Upper lobe of right lung (tissue), 1 donor: ENCODE results near the gene SLC16A10. TPM values are rescaled to one million over a fixed set of nuclear protein-coding genes. Genes with fewer than 3 reads are reported as not detected.
"Not testable (repeated sequence)": the region's sequence is repeated elsewhere in the genome, so short reads cannot be mapped to it uniquely, and the experiment has no call there.

Experiments used
- ATAC-seq: fragments of 200-7000 bp; cut with Tn5 transposase; one replicate; pipeline ENCODE4 v1.9.1; 2020; ENCODE audit warnings: mild to moderate bottlenecking, moderate library complexity
- DNase-seq: peaks from one replicate; pipeline ENCODE4 v3.0.0-alpha.2; 2020
- H3K27ac ChIP-seq: fragments of 200-600 bp; one replicate; pipeline ENCODE4 v1.8.0; 2022
- H3K27me3 ChIP-seq: fragments of 200-600 bp; one replicate; pipeline ENCODE4 v1.8.0; 2022; ENCODE audit warnings: mild to moderate bottlenecking
- H3K36me3 ChIP-seq: fragments of 200-600 bp; one replicate; pipeline ENCODE4 v1.8.0; 2022
- H3K4me1 ChIP-seq: fragments of 200-600 bp; one replicate; pipeline ENCODE4 v1.8.0; 2022
- H3K4me3 ChIP-seq: fragments of 200-600 bp; one replicate; pipeline ENCODE4 v1.8.0; 2022; ENCODE audit warnings: mild to moderate bottlenecking
- H3K9me3 ChIP-seq: fragments of 200-600 bp; one replicate; pipeline ENCODE4 v1.8.0; 2022
- intact Hi-C: fragments of 100-400 bp; cut with DNase I; formaldehyde crosslinking; loops from one replicate; pipeline ENCODE4 v1.11.0; 2022
- total RNA-seq: library from RNA; stranded (reverse); fragmentation: NEBNext Ultra II Directional; extraction: Animal tissue kit (Norgen Biotek cat#: 25700); gene quantifications from one replicate; pipeline ENCODE4 v1.2.1, GENCODE V29; 2021
- TF ChIP-seq, protein P1 (sequence below): fragments of 200-600 bp; IDR thresholded peaks from one replicate; pipeline ENCODE4 v1.8.0; 2022; ENCODE audit warnings: antibody characterized with exemption
- donor health status: DM: no; HTN: yes; CAD: no; lungs with severe emphysema.

SLC16A10 gene
- total RNA-seq, 1 donor from 2014 or later: 12.3 TPM

GRCh38 chr6:111201244-111201554 lies 113.9 kb downstream of the SLC16A10 start:
- H3K27ac ChIP-seq: no peak overlapping the region
- TF ChIP-seq, protein P1, sequence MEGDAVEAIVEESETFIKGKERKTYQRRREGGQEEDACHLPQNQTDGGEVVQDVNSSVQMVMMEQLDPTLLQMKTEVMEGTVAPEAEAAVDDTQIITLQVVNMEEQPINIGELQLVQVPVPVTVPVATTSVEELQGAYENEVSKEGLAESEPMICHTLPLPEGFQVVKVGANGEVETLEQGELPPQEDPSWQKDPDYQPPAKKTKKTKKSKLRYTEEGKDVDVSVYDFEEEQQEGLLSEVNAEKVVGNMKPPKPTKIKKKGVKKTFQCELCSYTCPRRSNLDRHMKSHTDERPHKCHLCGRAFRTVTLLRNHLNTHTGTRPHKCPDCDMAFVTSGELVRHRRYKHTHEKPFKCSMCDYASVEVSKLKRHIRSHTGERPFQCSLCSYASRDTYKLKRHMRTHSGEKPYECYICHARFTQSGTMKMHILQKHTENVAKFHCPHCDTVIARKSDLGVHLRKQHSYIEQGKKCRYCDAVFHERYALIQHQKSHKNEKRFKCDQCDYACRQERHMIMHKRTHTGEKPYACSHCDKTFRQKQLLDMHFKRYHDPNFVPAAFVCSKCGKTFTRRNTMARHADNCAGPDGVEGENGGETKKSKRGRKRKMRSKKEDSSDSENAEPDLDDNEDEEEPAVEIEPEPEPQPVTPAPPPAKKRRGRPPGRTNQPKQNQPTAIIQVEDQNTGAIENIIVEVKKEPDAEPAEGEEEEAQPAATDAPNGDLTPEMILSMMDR: no peak
- no peaks in the 10 kb centered on the region for H3K27me3 ChIP-seq
- no peaks in the 10 kb centered on the region for H3K9me3 ChIP-seq
- intact Hi-C loops: no loop called here
- H3K4me3 ChIP-seq: no peak overlapping the region
- ATAC-seq (no peak), DNase-seq (no peak)
- H3K36me3 ChIP-seq: no peaks in the 10 kb centered on the region
- H3K4me1 ChIP-seq: no peaks in the 10 kb centered on the region

DNA sequence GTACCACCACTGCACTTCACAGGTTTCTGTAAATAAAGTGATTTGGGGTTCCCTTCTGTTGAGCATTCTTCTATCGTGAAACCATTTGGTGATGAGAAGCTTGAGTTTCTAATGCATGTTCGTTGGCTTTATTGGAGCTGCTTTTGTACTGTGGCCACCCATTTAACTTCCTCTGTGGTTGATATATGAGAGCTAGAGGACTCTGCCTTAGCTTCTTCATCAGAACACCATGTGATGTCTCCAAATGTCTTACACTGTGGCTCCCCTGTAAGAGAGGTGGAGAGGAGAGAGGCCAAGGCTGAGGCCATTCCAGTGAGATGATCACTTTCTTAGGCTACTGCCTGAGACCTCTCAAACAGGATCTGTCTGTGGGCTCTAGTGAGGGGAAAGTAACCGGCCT lies 114.5 kb downstream of the SLC16A10 start:
- Histone ChIP-seq H3K4me3 (no peak overlapping the region), H3K9me3 (no peaks in the 10 kb centered on the region), H3K36me3 (no peaks in the 10 kb centered on the region), H3K27me3 (no peaks in the 10 kb centered on the region), H3K4me1 (no peaks in the 10 kb centered on the region), H3K27ac (no peak overlapping the region)
- intact Hi-C loops: no loop called here
- TF ChIP-seq, protein P1: no peak
- DNase-seq (no peak), ATAC-seq (peak; percentile 38)

DNA sequence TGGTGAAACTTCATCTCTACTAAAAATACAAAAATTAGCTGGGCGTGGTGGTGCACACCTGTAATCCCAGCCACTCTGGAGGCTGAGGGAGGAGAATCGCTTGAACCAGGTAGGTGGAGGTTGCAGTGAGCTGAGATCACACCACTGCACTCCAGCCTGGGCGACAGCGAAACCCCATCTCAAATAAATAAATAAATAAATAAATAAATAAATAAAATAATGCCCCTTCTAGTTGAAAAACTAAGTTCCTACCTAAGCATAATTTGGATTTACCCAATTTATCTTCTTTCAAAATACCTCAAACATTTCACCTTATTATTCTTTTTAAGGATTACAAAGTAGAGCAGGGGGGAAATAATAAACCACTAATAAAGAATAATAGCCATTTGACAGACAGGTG lies 116.2 kb downstream of the SLC16A10 start:
- ATAC-seq, H3K9me3 ChIP-seq, DNase-seq, H3K36me3 ChIP-seq, H3K4me1 ChIP-seq, H3K4me3 ChIP-seq, intact Hi-C loops, H3K27ac ChIP-seq, H3K27me3 ChIP-seq: not testable (repeated sequence)

DNA sequence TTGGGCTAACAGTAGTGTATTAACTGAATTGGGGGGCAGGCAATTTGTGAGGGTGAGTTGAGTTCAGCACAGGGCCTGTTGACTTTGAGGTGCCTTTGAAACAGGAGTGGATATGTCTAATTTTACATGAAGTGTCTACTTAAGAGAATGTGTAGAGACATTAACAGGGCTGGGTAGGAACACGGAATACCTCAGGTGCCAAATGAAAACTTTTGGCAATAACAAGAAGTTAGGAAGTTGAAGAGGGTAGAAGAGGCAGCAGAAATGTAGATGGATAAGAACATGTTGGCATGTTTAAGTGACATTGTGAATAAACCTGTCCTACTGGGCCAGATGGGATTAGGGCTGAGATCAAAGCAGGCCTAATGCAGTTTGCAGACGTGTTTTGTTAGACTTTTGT lies 117.0 kb downstream of the SLC16A10 start:
- DNase-seq: no peak
- Histone ChIP-seq H3K4me1 (no peaks in the 10 kb centered on the region), H3K4me3 (no peak overlapping the region), H3K27ac (no peak overlapping the region), H3K36me3 (no peaks in the 10 kb centered on the region), H3K9me3 (no peaks in the 10 kb centered on the region), H3K27me3 (no peaks in the 10 kb centered on the region)
- ATAC-seq: peak; percentile 58
- intact Hi-C loops: no loop called here
- TF ChIP-seq, protein P1: no peak

GRCh38 chr6:111204881-111205280 lies 117.6 kb downstream of the SLC16A10 start:
- Histone ChIP-seq H3K27me3 (no peaks in the 10 kb centered on the region), H3K4me3 (no peak overlapping the region), H3K9me3 (no peaks in the 10 kb centered on the region), H3K36me3 (no peaks in the 10 kb centered on the region), H3K27ac (no peak overlapping the region), H3K4me1 (no peaks in the 10 kb centered on the region)
- ATAC-seq: no peak
- DNase-seq: no peak
- intact Hi-C loops: no loop called here
- TF ChIP-seq, protein P1: no peak

GRCh38 chr6:111205502-111205901 lies 118.2 kb downstream of the SLC16A10 start:
- Histone ChIP-seq H3K9me3 (no peaks in the 10 kb centered on the region), H3K27me3 (no peaks in the 10 kb centered on the region), H3K4me3 (no peak overlapping the region), H3K4me1 (no peaks in the 10 kb centered on the region), H3K36me3 (no peaks in the 10 kb centered on the region), H3K27ac (no peak overlapping the region)
- intact Hi-C loops: no loop called here
- DNase-seq (no peak), ATAC-seq (no peak)
- TF ChIP-seq, protein P1: no peak
